Measurements from ENCODE around the gene ORM1.

The ORM1 gene

GRCh38 chr9:114287763-114288192 is 35.1 kb upstream of the ORM1 start:
- DNase-seq (ENCODE audit: low read depth, low spot score) = no peak
- in situ Hi-C loops (cut with HindIII; ENCODE audit: low sequenced_read_pairs) = no loop called here
- H3K4me3 ChIP-seq (ENCODE audit: low read depth, low read length) = no peak overlapping the region
- TF ChIP-seq, protein P1, sequence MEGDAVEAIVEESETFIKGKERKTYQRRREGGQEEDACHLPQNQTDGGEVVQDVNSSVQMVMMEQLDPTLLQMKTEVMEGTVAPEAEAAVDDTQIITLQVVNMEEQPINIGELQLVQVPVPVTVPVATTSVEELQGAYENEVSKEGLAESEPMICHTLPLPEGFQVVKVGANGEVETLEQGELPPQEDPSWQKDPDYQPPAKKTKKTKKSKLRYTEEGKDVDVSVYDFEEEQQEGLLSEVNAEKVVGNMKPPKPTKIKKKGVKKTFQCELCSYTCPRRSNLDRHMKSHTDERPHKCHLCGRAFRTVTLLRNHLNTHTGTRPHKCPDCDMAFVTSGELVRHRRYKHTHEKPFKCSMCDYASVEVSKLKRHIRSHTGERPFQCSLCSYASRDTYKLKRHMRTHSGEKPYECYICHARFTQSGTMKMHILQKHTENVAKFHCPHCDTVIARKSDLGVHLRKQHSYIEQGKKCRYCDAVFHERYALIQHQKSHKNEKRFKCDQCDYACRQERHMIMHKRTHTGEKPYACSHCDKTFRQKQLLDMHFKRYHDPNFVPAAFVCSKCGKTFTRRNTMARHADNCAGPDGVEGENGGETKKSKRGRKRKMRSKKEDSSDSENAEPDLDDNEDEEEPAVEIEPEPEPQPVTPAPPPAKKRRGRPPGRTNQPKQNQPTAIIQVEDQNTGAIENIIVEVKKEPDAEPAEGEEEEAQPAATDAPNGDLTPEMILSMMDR (IDR thresholded peaks at IDR 0.05; ENCODE audit: low read depth, low read length) = no peak

DNA sequence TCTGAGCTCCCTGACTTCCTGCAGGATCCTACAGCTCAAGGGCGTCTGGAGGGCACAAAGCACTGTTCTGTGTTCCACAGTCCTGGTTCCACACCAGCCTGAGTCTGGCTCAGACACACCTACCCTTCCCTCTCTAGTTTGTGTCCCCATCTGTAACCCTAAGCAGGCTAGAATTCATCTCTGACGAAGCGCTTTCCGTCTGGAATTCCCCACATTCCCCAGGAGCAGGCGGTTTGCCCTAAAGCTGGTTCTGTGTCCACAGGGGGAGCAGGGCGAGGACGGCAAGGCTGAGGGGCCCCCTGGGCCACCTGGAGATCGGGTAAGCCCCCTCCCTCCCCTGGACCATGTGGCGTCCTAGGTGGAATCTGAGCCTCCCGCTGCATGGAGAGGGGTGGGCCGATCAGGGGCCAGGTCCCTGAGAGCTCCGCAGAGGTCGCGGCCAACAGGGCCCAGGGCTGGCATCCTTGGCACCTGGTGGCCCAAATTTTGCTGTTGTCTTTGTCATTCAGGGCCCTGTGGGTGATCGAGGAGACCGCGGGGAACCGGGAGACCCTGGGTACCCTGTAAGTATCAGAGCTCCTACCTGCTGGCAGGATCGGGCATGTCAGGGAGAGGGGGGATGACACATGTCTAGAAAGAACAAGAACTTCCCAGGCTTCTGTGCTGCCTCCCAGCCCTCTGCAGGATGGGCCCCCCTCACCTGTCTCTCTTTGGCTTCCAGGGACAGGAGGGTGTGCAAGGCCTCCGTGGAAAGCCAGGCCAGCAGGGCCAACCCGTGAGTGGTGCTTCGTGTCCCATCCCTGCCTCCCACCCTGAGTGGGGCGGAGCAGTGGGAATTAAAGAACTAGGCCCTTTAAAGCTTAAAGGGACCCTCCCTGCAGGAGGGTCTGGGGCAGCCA is 34.5 kb upstream of the ORM1 start:
- DNase-seq (ENCODE audit: low read depth, low spot score) = peak; percentile 52
- TF ChIP-seq, protein P1 (IDR thresholded peaks at IDR 0.05; ENCODE audit: low read depth, low read length) = no peak
- no peak overlapping the region for H3K4me3 ChIP-seq (ENCODE audit: low read depth, low read length)
- in situ Hi-C loops (cut with HindIII; ENCODE audit: low sequenced_read_pairs) = no loop called here

DNA sequence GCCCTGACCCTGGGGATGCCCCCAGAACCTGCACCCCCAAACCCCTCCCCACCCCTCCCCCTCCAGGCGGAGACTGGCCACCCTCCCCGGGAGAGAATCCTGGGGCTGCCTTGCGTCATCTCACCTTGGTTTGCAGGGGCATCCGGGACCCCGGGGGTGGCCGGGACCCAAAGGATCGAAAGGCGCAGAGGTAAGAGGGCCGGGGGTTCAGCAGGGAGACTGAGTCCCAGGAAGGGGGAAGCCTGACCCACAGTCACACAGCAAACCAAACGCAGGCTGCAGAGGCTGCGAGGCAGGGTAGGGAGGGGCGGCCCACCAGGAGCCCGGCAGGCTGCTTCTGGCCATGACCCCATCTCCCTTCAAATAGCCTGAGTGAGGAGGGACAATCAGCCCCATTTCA is 33.8 kb upstream of the ORM1 start:
- in situ Hi-C loops (cut with HindIII; ENCODE audit: low sequenced_read_pairs) = no loop called here
- TF ChIP-seq, protein P1 (IDR thresholded peaks at IDR 0.05; ENCODE audit: low read depth, low read length) = no peak
- H3K4me3 ChIP-seq (ENCODE audit: low read depth, low read length) = no peak overlapping the region
- no peak for DNase-seq (ENCODE audit: low read depth, low spot score)

DNA sequence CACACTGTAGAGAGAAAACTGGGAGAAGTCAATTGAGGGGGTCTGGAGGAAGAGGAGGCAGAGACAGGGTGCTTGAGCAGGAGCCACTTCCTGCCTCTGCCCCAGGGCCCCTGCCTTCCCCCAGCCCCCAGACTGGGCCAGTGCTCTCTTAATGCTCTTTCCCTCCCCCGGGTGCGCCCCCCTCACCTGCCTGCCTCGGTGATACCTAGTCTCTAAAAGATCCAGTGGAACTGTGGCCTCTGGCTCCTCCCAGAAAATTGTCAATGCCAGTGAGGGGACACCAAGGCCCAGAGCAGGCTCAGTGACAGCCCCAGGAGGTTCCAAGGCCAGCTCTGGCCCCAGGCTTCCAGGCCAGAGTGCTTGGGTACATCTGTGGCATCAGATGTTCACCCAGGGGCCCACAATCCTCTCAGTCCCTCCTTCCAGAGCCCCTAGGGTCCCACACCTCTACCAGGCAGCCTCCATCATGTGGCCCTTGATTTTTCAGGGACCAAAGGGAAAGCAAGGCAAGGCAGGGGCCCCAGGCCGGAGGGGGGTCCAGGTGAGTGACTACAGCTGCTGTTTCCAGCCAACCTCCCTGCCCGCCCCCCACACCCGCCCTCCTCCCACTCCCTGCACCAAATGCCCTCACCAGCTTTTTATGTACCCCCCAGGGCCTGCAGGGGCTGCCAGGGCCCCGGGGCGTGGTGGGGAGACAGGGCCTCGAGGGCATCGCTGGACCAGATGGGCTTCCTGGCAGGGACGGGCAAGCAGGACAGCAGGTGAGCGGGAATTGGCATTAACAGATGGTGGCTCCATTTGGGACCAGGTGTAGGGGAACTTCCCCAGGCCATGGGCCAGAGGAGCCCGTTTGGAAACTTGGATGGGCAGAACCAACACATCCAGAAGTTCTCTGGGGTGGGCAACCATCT is 33.1 kb upstream of the ORM1 start:
- H3K4me3 ChIP-seq (ENCODE audit: low read depth, low read length) = no peak overlapping the region
- DNase-seq (ENCODE audit: low read depth, low spot score) = no peak
- TF ChIP-seq, protein P1 (IDR thresholded peaks at IDR 0.05; ENCODE audit: low read depth, low read length) = no peak
- in situ Hi-C loops (cut with HindIII; ENCODE audit: low sequenced_read_pairs) = no loop called here

DNA sequence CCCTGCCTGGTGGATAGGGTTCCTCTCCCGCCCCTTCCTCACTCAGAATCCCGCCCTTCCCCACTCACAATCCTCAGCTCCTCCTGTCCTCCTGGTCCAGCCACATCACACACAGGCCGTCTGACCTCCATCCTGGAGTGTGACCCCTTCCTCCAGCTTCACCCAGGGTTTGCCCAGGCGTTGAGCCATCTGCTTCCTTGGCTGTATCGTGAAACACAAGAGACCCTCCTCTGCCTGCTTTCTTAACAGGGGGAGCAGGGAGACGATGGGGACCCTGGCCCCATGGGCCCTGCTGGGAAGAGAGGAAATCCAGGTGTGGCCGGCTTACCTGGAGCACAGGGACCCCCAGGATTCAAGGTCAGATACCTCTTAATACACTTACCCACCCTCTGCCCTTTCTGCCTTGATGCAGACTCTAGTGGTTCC is 32.3 kb upstream of the ORM1 start:
- TF ChIP-seq, protein P1 (IDR thresholded peaks at IDR 0.05; ENCODE audit: low read depth, low read length) = no peak
- DNase-seq (ENCODE audit: low read depth, low spot score) = no peak
- in situ Hi-C loops (cut with HindIII; ENCODE audit: low sequenced_read_pairs) = no loop called here
- H3K4me3 ChIP-seq (ENCODE audit: low read depth, low read length) = no peak overlapping the region

DNA sequence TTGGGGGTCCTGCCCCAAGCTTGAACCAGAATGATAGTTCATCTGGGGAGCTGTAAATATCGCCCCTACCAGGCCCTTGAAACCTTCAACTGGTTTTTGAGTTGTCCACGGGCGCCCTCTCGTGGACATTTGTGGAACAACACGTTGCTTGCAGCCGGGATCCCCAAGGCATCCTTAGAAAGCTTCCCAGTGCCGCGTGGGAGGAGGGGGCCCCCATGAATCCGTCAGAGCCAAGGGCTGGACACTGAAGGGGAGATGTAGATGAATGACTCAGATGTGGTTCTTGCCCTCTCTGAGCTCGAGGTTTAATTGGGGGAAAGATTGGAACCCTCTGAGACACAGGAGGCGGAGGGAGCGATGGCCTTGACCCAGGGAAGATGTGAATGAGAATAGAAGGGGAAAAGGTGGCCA is 31.8 kb upstream of the ORM1 start:
- in situ Hi-C loops (cut with HindIII; ENCODE audit: low sequenced_read_pairs) = no loop called here
- no peak overlapping the region for H3K4me3 ChIP-seq (ENCODE audit: low read depth, low read length)
- peak; percentile 72 for DNase-seq (ENCODE audit: low read depth, low spot score)
- TF ChIP-seq, protein P1 (IDR thresholded peaks at IDR 0.05; ENCODE audit: low read depth, low read length) = peak; percentile 76
